Thoracic aorta (tissue), 2 donors: Measurements from ENCODE around the gene IPPK. TPM values are rescaled to one million over a fixed set of nuclear protein-coding genes. Genes with fewer than 3 reads are reported as not detected.

Experiments used
- ATAC-seq: fragments of 150-250 bp; one replicate; pipeline ENCODE4 v1.8.0; 2017; ENCODE audit warnings: low read depth; ENCODE audit not compliant: insufficient number of reproducible peaks, low FRiP score
- DNase-seq: peaks from one replicate; pipeline ENCODE4 v3.0.0-alpha.2; 2020; ENCODE audit warnings: low spot score
- H3K27ac ChIP-seq, 2 donors: fragments of 200-600 bp; sonication (generic); 1 replicate in 1 of 2; 2 replicates in 1 of 2; pipeline ENCODE4 v1.5.1; 2016; ENCODE audit warnings: mild to moderate bottlenecking in 2 of 2, moderate library complexity in 2 of 2
- H3K27me3 ChIP-seq: fragments of 200-600 bp; sonication (generic); replicated peaks from 2 replicates; pipeline ENCODE4 v1.6.0; 2016; ENCODE audit warnings: mild to moderate bottlenecking; ENCODE audit not compliant: insufficient read depth
- H3K36me3 ChIP-seq: fragments of 200-600 bp; sonication (generic); one replicate; pipeline ENCODE4 v1.5.1; 2016
- H3K4me1 ChIP-seq, 2 donors: fragments of 200-600 bp; sonication (generic); 1 replicate in 1 of 2; 2 replicates in 1 of 2; pipeline versions ENCODE4 v1.5.1 to v1.6.0; 2016; ENCODE audit warnings: low read depth in 2 of 2, mild to moderate bottlenecking in 1 of 2; ENCODE audit not compliant: control insufficient read depth in 1 of 2
- H3K4me3 ChIP-seq: fragments of 200-600 bp; sonication (generic); 2 replicates; pipeline ENCODE4 v1.5.1; 2016; ENCODE audit warnings: mild to moderate bottlenecking
- H3K9me3 ChIP-seq: fragments of 200-600 bp; sonication (generic); 2 replicates; pipeline ENCODE4 v1.5.1; 2016
- CTCF ChIP-seq: fragments of 200-600 bp; sonication (generic); IDR thresholded peaks from one replicate; pipeline ENCODE4 v1.5.1; 2019; ENCODE audit warnings: antibody characterized with exemption
- total RNA-seq, 2 donors: library from RNA; depleted of rRNA; stranded (reverse); fragments of >200 nt; gene quantifications; one replicate each; pipeline versions ENCODE4 v1.1.0 to v1.2.3, GENCODE V29; 2016

IPPK gene
- total RNA-seq, 2 donors from 2014 or later, result 6.9 to 11.7 TPM

GRCh38 chr9:92716557-92716956 lies 46.6 kb upstream of the IPPK start:
- no peak overlapping the region for H3K4me3 ChIP-seq
- peaks cover 80% of the 10 kb centered on the region for H3K36me3 ChIP-seq
- peak; percentile 93 for TF ChIP-seq CTCF
- DNase-seq (no peak), ATAC-seq (no peak)
- no peaks in the 10 kb centered on the region for H3K9me3 ChIP-seq
- no peaks in the 10 kb centered on the region for H3K4me1 ChIP-seq
- H3K27me3 ChIP-seq, result no peaks in the 10 kb centered on the region
- H3K27ac ChIP-seq, result no peak overlapping the region

- H3K27me3 ChIP-seq, result no peaks in the 10 kb centered on the region
- no peak for TF ChIP-seq CTCF
- no peak overlapping the region for H3K27ac ChIP-seq
- H3K36me3 ChIP-seq, result peaks cover 77% of the 10 kb centered on the region
- H3K9me3 ChIP-seq, result no peaks in the 10 kb centered on the region
- DNase-seq (no peak), ATAC-seq (no peak)
- H3K4me1 ChIP-seq, result no peaks in the 10 kb centered on the region
- no peak overlapping the region for H3K4me3 ChIP-seq
Measured at GRCh38 chr9:92715488-92716231, 45.7 kb upstream of the IPPK start.

GRCh38 chr9:92714787-92715487 lies 45.0 kb upstream of the IPPK start:
- Histone ChIP-seq H3K27ac (no peak overlapping the region), H3K36me3 (peaks cover 70% of the 10 kb centered on the region), H3K27me3 (no peaks in the 10 kb centered on the region), H3K9me3 (no peaks in the 10 kb centered on the region), H3K4me1 (no peaks in the 10 kb centered on the region), H3K4me3 (no peak overlapping the region)
- ATAC-seq (no peak), DNase-seq (no peak)
- TF ChIP-seq CTCF, result no peak

GRCh38 chr9:92714016-92714415 lies 44.1 kb upstream of the IPPK start:
- Histone ChIP-seq H3K4me3 (no peak overlapping the region), H3K27me3 (no peaks in the 10 kb centered on the region), H3K9me3 (no peaks in the 10 kb centered on the region), H3K4me1 (no peaks in the 10 kb centered on the region), H3K27ac (no peak overlapping the region), H3K36me3 (peaks cover 60% of the 10 kb centered on the region)
- ATAC-seq (no peak), DNase-seq (no peak)
- TF ChIP-seq CTCF, result no peak

- no peak for TF ChIP-seq CTCF
- peaks cover 57% of the 10 kb centered on the region for H3K36me3 ChIP-seq
- ATAC-seq, result no peak
Measured at GRCh38 chr9:92713528-92713927, 43.6 kb upstream of the IPPK start.

More at GRCh38 chr9:92713528-92713927, 43.6 kb upstream of the IPPK start:
- no peaks in the 10 kb centered on the region for H3K9me3 ChIP-seq
- no peak for DNase-seq
- H3K4me1 ChIP-seq, result no peaks in the 10 kb centered on the region
- H3K4me3 ChIP-seq, result no peak overlapping the region
- H3K27ac ChIP-seq, result no peak overlapping the region
- H3K27me3 ChIP-seq, result no peaks in the 10 kb centered on the region
